Adipocyte (in vitro differentiated cells): ENCODE results near the gene IGF1R.

Experiments
- DNase-seq: peaks from one replicate; pipeline ENCODE4 v3.0.0-alpha.2; 2015; ENCODE audit warnings: low read depth
- H3K27me3 ChIP-seq: replicated peaks from 2 replicates; pipeline ENCODE4 v1.7.0; 2013; ENCODE audit warnings: mild to moderate bottlenecking, low read length, moderate library complexity; ENCODE audit not compliant: control insufficient read depth, insufficient read depth
- H3K36me3 ChIP-seq: 2 replicates; pipeline ENCODE4 v1.7.0; 2013; ENCODE audit warnings: low read length, mild to moderate bottlenecking, moderate library complexity; ENCODE audit not compliant: control insufficient read depth, insufficient read depth, severe bottlenecking
- H3K4me1 ChIP-seq: 2 replicates; pipeline ENCODE4 v1.7.0; 2013; ENCODE audit warnings: mild to moderate bottlenecking, low read length, moderate library complexity; ENCODE audit not compliant: control insufficient read depth, insufficient read depth
- H3K4me3 ChIP-seq: 2 replicates; pipeline ENCODE4 v1.7.0; 2013; ENCODE audit warnings: mild to moderate bottlenecking, low read length, moderate library complexity
- H3K9ac ChIP-seq: 2 replicates; pipeline ENCODE4 v1.7.0; 2013; ENCODE audit warnings: mild to moderate bottlenecking, low read length, moderate library complexity
- H3K9me3 ChIP-seq: 2 replicates; pipeline ENCODE4 v1.7.0; 2013; ENCODE audit warnings: mild to moderate bottlenecking, low read length, moderate library complexity; ENCODE audit not compliant: control insufficient read depth

IGF1R gene

DNA sequence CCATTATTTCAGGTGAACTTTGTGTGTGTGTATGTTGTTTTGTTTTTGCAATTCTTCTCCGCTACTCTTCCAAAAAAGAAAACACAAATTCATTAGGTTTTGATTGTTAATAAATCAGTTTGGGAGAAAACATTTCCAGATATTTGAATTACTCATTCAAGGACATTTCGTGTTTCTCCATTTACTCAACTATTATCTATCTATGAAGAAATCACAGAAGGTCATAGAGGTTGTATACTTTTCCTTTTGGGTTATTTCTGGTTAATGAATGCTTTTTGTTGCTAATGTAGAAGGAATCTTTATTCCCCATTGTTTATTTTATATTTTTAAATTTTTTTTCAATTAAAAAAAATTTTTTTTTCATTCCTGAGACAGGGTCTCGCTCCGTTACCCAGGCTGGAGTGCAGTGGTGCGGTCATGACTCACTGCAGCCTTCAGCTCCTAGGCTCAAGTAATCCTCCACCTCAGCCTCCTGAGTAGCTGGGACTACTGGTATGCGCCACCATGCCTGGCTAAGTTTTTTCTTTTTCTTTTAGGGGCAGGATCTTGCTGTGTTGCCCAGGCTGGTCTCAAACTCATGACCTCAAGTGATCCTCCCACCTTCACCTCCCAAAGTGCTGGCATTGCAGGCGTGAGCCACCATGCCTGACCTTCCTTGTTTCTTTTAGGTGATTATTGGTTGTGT lies 28.4 kb downstream of the IGF1R start:
- Histone ChIP-seq H3K9me3 (no peaks in the 10 kb centered on the region), H3K9ac (no peak overlapping the region), H3K36me3 (no peaks in the 10 kb centered on the region), H3K4me3 (no peak overlapping the region), H3K4me1 (peaks cover 24% of the 10 kb centered on the region), H3K27me3 (no peaks in the 10 kb centered on the region)
- no peak for DNase-seq

DNA sequence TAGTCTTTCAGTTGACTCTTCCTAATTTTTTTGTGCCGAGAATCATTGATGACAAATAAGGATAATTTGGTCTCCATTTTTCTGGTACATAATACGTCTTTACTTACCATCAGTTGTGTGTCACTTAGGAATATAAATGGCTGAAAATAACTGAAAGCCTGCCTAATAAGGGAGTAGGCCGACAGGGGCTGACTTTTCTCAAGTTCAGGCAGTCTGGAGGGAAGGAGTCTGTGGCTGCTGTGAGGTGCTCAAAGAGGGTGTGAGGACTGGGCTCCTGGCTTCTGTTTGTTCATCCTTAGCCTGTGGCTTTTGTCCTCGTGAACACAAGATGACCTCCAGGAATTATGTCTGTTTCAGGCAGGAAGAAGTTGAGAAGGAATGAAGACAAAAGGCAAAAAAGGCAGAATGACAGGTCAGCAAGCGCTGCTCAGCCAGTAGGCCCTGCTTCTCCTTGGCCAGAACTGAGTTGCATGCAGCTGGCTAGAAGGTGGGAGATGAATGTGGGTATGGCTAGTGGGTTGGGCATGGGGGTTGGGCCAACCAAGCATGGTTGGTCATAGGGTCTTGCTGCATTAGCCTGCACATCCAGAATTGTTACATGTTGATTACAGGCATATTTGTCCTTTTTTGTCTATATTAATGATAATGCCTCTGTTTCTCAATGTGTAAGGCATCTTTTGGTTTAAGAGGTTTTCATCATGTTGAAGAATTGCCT lies 29.2 kb downstream of the IGF1R start:
- H3K36me3 ChIP-seq: no peaks in the 10 kb centered on the region
- H3K27me3 ChIP-seq: no peaks in the 10 kb centered on the region
- H3K4me3 ChIP-seq: no peak overlapping the region
- H3K9ac ChIP-seq: no peak overlapping the region
- no peak for DNase-seq
- H3K9me3 ChIP-seq: no peaks in the 10 kb centered on the region
- peaks cover 20% of the 10 kb centered on the region for H3K4me1 ChIP-seq

DNA sequence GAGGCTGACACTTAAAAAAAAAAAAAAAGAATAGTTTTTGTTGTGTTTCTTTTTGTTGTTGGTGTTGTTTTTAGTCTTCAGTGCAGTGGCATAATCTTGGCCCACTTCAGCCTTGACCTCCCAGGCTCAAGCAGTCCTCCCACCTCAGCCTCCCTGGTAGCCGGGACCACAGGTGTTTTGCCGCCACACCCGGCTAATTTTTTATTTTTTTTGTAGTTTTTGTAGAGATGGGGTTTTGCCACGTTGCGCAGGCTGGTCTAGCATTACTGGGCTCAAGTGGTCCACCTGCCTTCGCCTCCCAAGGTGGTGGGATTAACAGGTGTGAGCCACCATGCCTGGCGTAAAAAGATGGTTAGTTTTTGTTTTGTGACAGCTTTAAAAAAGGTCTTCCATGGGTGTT lies 30.1 kb downstream of the IGF1R start:
- DNase-seq: no peak
- H3K9ac ChIP-seq: no peak overlapping the region
- no peaks in the 10 kb centered on the region for H3K9me3 ChIP-seq
- H3K36me3 ChIP-seq: no peaks in the 10 kb centered on the region
- no peak overlapping the region for H3K4me3 ChIP-seq
- H3K4me1 ChIP-seq: peaks cover 27% of the 10 kb centered on the region
- no peaks in the 10 kb centered on the region for H3K27me3 ChIP-seq

DNA sequence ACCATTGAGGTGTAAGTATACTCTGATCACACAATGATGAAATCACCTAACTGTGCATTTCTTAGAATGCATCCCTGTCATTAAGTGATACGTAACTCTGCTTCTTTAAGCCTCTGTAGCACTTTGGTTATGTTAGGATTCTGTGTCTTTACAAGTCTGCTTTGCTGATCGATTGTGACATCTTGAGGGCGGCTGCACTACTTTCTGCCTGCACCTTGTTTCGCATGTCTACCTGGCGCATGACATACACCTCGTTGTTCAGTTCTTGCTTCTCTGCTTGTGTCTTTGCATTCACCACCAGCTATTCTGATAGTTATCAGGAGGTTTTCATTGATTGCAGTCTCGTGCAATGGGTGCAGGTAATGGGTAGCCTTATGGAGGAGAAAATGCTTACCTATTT lies 32.7 kb downstream of the IGF1R start:
- no peaks in the 10 kb centered on the region for H3K36me3 ChIP-seq
- no peak overlapping the region for H3K9ac ChIP-seq
- H3K4me3 ChIP-seq: no peak overlapping the region
- H3K27me3 ChIP-seq: no peaks in the 10 kb centered on the region
- no peak for DNase-seq
- peaks cover 46% of the 10 kb centered on the region for H3K4me1 ChIP-seq
- no peaks in the 10 kb centered on the region for H3K9me3 ChIP-seq

DNA sequence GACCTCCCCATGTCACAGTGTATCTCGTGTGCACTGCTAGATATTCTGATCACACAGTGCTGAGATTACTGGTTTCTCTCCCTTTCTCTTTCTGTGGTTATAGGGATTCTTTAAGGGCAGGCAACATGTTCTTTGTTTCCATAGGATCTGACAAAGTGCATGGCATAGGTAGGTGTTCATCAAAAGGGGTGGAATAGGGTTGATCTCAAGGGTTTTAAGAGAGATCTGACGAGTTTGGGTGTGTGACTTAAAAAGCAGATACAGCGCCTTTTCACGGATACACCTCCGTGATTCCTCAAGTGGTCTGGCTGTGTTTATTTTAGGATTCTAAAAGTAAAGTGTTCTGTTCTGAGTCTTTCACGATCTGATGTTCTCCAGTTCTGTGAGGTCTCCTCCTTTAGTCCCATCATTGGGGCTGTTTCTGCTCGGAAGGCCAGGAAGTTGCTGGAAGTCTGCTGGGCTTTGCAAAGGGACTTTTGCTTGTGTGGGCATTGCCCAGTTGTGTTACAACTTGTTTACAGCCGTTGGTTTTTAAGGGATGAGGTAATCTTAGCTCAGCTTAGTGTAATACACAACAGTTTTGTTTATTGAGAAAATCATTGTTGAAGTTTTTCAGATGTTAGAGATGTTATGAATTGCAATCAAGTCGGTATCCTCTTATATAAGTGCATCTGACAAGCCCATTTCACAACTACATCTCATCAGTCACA lies 34.8 kb downstream of the IGF1R start:
- H3K9me3 ChIP-seq: no peaks in the 10 kb centered on the region
- H3K27me3 ChIP-seq: no peaks in the 10 kb centered on the region
- H3K9ac ChIP-seq: no peak overlapping the region
- peaks cover 38% of the 10 kb centered on the region for H3K4me1 ChIP-seq
- no peak overlapping the region for H3K4me3 ChIP-seq
- peak; percentile 74 for DNase-seq
- no peaks in the 10 kb centered on the region for H3K36me3 ChIP-seq

DNA sequence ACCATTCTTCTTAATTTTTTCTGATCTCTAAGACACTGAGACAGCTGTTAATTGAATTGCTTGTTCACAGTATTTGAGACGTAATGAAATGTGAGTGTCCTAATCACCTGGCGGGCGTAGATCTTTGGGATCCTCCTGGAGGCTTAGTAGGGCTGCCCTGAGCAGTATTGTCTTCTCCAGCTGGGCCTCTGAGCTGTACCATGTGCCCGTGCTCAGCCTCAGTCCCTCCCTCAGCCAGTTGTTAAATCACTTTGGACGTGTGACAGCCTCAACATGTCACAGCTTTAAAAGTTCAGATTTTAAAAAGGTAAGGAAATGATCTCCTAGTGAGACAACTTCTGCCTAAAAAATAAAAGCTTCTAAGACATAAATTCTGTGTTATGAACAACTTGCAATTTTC lies 35.5 kb downstream of the IGF1R start:
- no peak for DNase-seq
- H3K4me3 ChIP-seq: no peak overlapping the region
- H3K9me3 ChIP-seq: no peaks in the 10 kb centered on the region
- peaks cover 40% of the 10 kb centered on the region for H3K4me1 ChIP-seq
- H3K27me3 ChIP-seq: no peaks in the 10 kb centered on the region
- H3K9ac ChIP-seq: no peak overlapping the region
- H3K36me3 ChIP-seq: no peaks in the 10 kb centered on the region

DNA sequence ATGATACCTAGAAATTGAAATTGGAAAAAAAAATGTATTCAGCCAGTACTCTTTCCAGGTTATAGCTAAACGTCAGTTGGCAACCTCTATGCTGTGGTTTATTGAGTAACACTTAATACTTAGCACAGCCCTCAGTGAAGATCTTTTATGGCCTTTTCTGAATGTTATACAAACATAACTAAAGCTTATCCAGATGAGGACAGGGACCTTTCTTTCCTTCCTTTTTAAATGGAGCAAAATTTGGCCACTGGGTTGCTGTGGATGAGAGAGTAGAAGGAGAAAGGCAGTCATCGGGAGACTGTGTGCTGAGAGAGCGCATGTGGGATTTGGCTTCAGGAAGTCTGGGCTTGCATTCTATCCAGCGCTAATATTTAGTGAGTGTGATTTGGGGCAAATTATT lies 36.1 kb downstream of the IGF1R start:
- Histone ChIP-seq H3K4me3 (peak overlapping the region; percentile 0), H3K27me3 (no peaks in the 10 kb centered on the region), H3K4me1 (peaks cover 43% of the 10 kb centered on the region), H3K9me3 (no peaks in the 10 kb centered on the region), H3K36me3 (no peaks in the 10 kb centered on the region), H3K9ac (no peak overlapping the region)
- peak; percentile 75 for DNase-seq

DNA sequence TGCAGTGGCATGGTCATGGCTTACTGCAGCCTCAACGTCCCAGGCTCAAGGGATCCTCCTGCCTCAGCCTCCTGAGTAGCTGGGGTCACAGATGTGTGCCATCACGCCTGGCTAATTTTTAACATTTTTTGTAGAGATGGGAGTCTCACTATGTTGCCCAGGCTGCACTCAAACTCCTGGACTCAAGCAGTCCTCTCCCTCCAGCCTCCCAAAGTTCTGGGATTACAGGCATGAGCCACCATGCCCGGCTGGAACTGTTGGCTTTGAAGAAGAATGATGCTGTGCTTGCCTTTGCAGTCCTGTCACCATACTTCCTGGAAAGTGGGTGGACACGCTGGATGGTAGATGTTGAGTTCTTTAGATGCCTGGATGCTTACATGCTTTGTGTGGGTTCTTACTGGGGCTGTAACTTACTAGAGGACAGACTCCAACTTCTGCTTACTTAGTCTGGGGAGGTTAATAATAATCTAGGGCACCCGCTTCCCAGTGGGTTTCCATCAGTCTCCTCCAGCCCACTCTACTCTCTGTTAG lies 36.7 kb downstream of the IGF1R start:
- Histone ChIP-seq H3K9me3 (no peaks in the 10 kb centered on the region), H3K4me1 (peaks cover 49% of the 10 kb centered on the region), H3K27me3 (no peaks in the 10 kb centered on the region), H3K36me3 (no peaks in the 10 kb centered on the region), H3K4me3 (peak overlapping the region; percentile 0), H3K9ac (no peak overlapping the region)
- DNase-seq: peak; percentile 37

DNA sequence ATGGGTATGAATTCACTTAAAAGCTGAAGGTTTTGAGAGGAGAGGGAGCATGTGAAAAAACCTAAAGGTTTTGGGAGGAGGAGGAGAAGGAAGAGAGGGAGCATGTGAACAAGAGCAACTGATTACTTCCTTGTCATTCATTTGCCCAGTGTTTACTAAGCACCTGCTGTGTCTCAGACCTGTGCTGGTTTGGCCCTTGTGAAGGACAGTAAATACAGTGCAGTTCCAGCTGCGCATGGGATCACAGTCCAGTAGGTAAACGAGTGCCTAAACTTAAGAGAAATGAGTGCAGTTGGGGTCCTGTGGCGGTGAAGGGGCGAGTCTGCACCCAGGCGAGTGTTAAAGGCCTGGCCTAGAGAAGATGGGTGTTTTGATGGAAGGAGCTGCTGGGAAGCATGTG lies 38.6 kb downstream of the IGF1R start:
- no peak for DNase-seq
- Histone ChIP-seq H3K36me3 (no peaks in the 10 kb centered on the region), H3K4me1 (peaks cover 55% of the 10 kb centered on the region), H3K9me3 (no peaks in the 10 kb centered on the region), H3K4me3 (no peak overlapping the region), H3K9ac (no peak overlapping the region), H3K27me3 (no peaks in the 10 kb centered on the region)

DNA sequence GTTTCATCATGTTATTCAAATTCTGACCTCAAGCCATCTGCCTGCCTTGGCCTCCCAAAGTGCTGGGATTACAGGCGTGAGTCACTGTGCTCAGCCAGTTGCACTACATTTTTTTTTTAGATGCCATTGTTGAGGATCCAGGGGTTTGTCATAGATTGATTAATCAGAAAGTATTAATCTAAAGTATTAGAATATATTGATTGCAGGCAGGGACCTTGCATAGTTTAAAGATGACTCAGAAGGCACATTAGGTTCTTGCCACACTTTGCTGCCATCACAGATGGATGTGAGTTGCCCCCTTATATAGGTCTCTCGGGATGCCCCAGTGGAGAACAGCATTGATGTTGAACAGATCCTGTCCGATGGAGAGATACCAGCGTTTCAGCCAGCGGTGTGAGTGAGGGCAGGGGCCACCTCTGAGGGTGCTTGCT lies 41.1 kb downstream of the IGF1R start:
- Histone ChIP-seq H3K9me3 (no peaks in the 10 kb centered on the region), H3K4me1 (peaks cover 39% of the 10 kb centered on the region), H3K9ac (no peak overlapping the region), H3K27me3 (no peaks in the 10 kb centered on the region), H3K4me3 (peak overlapping the region; percentile 24), H3K36me3 (no peaks in the 10 kb centered on the region)
- peak; percentile 57 for DNase-seq

DNA sequence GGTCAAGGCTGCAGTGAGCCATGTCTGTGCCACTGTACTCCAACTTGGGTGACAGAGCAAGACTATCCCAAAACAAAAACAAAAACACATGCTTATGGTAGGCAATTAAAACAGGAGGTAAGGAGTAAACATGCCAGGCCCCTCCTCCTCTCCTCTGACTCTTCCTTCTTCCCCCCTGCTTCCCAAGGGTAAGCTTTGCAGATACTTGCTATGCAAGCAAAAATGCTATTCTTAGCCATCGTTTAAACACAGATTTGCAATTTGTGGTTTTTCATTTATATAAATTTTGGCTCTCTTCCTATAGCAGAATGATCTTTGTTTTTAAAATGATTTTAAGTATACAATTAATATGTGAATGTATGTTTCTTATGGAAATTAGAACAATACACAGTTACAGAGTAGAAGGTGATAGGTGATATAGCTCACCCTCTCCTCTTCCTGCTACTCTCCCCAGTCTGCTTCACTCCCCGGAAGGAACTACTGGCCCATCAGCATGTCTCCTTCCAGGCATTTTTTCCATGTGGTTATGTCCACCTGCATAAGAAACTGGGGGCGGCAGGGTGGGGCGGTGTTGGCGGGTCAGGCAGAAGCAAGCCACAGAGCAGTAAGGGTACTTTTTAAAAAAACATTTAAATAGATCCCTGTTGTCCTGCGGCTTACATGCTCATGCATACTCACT lies 42.1 kb downstream of the IGF1R start:
- Histone ChIP-seq H3K9ac (no peak overlapping the region), H3K27me3 (no peaks in the 10 kb centered on the region), H3K36me3 (no peaks in the 10 kb centered on the region), H3K9me3 (no peaks in the 10 kb centered on the region), H3K4me3 (no peak overlapping the region), H3K4me1 (peaks cover 29% of the 10 kb centered on the region)
- no peak for DNase-seq
